Upper lobe of right lung (tissue), 1 donor: ENCODE results near the gene SLC17A7. TPM values are rescaled to one million over a fixed set of nuclear protein-coding genes. Genes with fewer than 3 reads are reported as not detected.
A peak's percentile ranks its signal among the peaks of the same experiment; 100 is the strongest.

Source experiments
- ATAC-seq: fragments of 200-7000 bp; cut with Tn5 transposase; one replicate; pipeline ENCODE4 v1.9.1; 2020; ENCODE audit warnings: mild to moderate bottlenecking, moderate library complexity
- DNase-seq: peaks from one replicate; pipeline ENCODE4 v3.0.0-alpha.2; 2020
- H3K27ac ChIP-seq: fragments of 200-600 bp; one replicate; pipeline ENCODE4 v1.8.0; 2022
- H3K27me3 ChIP-seq: fragments of 200-600 bp; one replicate; pipeline ENCODE4 v1.8.0; 2022; ENCODE audit warnings: mild to moderate bottlenecking
- H3K36me3 ChIP-seq: fragments of 200-600 bp; one replicate; pipeline ENCODE4 v1.8.0; 2022
- H3K4me1 ChIP-seq: fragments of 200-600 bp; one replicate; pipeline ENCODE4 v1.8.0; 2022
- H3K4me3 ChIP-seq: fragments of 200-600 bp; one replicate; pipeline ENCODE4 v1.8.0; 2022; ENCODE audit warnings: mild to moderate bottlenecking
- H3K9me3 ChIP-seq: fragments of 200-600 bp; one replicate; pipeline ENCODE4 v1.8.0; 2022
- intact Hi-C: fragments of 100-400 bp; cut with DNase I; formaldehyde crosslinking; loops from one replicate; pipeline ENCODE4 v1.11.0; 2022
- total RNA-seq: library from RNA; stranded (reverse); fragmentation: NEBNext Ultra II Directional; extraction: Animal tissue kit (Norgen Biotek cat#: 25700); gene quantifications from one replicate; pipeline ENCODE4 v1.2.1, GENCODE V29; 2021
- TF ChIP-seq, protein P1 (sequence below): fragments of 200-600 bp; IDR thresholded peaks from one replicate; pipeline ENCODE4 v1.8.0; 2022; ENCODE audit warnings: antibody characterized with exemption
- donor health status: DM: no; HTN: yes; CAD: no; lungs with severe emphysema.

SLC17A7 gene
- total RNA-seq, 1 donor from 2014 or later: 0.69 TPM

DNA sequence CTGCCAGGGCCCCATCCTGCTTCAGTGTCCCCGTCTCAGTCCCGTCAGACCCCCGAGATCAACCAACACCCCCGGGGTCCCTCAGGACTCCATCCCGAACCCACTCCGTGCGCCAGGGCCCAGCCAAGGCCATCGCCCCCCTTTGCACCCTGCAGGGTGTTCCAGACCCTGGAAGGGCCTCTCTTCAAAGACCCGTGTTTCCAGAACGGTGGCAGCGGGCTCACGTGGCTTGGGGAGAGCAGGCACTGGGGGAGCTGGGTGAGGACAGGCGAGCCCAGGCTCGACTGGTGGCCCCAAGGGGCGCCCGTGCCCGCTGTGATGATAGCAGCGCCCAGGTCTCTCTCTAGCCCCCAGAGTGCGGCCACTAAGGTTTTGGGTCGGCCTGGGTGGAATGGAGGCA, 51.9 kb downstream of the SLC17A7 start:
- intact Hi-C loops: no loop called here
- Histone ChIP-seq H3K27ac (no peak overlapping the region), H3K4me3 (no peak overlapping the region), H3K9me3 (no peaks in the 10 kb centered on the region), H3K36me3 (no peaks in the 10 kb centered on the region), H3K4me1 (no peaks in the 10 kb centered on the region), H3K27me3 (peaks cover 9% of the 10 kb centered on the region)
- TF ChIP-seq, protein P1, sequence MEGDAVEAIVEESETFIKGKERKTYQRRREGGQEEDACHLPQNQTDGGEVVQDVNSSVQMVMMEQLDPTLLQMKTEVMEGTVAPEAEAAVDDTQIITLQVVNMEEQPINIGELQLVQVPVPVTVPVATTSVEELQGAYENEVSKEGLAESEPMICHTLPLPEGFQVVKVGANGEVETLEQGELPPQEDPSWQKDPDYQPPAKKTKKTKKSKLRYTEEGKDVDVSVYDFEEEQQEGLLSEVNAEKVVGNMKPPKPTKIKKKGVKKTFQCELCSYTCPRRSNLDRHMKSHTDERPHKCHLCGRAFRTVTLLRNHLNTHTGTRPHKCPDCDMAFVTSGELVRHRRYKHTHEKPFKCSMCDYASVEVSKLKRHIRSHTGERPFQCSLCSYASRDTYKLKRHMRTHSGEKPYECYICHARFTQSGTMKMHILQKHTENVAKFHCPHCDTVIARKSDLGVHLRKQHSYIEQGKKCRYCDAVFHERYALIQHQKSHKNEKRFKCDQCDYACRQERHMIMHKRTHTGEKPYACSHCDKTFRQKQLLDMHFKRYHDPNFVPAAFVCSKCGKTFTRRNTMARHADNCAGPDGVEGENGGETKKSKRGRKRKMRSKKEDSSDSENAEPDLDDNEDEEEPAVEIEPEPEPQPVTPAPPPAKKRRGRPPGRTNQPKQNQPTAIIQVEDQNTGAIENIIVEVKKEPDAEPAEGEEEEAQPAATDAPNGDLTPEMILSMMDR: no peak
- DNase-seq: no peak
- no peak for ATAC-seq

DNA sequence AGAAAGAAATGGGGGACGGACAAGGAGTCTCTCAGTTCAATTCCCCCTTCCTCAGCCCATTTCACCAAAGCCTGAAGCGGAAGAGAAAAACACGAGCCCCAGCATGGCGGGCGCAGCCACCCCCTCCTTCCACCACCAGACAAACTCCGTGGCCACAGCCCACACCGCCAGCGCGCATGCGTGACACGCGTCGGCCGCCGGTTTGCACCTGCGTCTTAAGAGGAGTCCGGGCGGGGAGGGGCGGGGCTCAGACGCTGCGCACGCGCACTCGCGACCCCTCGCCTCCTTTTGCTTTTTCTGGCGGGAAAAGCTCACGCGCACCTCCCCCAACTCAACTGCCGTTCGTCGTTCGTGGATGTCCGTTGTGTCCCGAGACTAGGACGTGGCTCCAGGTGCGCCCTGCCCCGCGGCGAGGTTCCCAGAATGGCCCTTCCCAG, 53.4 kb downstream of the SLC17A7 start, which contains the start of gene KASH5:
TSS of gene KASH5 (plus strand) at position 314 of the 437 bp plus-strand sequence. CDS start 2,635 bp downstream, outside the sequence.
- Histone ChIP-seq H3K9me3 (no peaks in the 10 kb centered on the region), H3K4me1 (no peaks in the 10 kb centered on the region), H3K36me3 (no peaks in the 10 kb centered on the region), H3K27me3 (peaks cover 9% of the 10 kb centered on the region), H3K4me3 (peak within 1 kb of the TSS; percentile 31), H3K27ac (no peak within 1 kb of the TSS)
- intact Hi-C loops: no loop called here
- peak; percentile 84 for ATAC-seq
- peak; percentile 92 for DNase-seq
- TF ChIP-seq, protein P1: no peak

DNA sequence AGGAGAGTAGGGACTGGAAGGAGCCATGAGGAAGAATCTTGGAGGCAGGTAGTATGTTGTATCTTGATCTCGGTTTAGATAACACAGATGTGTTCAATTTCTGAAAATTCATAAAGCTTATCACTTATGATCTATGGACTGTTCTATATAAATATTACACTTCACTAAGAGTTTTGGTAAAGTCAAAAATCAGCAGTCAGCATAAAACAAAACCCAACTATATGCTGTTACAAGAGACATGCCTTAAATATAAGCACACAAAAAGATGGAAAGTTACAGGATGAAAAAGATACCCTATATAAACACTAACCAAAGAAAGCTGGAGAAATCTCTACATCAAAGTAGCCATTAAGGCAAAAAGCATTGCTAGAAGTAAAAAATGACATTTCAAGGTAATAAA, 57.7 kb downstream of the SLC17A7 start:
- DNase-seq: no peak
- no peaks in the 10 kb centered on the region for H3K4me1 ChIP-seq
- no peaks in the 10 kb centered on the region for H3K36me3 ChIP-seq
- intact Hi-C loops: no loop called here
- peaks cover 9% of the 10 kb centered on the region for H3K27me3 ChIP-seq
- no peak overlapping the region for H3K4me3 ChIP-seq
- peaks cover 7% of the 10 kb centered on the region for H3K9me3 ChIP-seq
- no peak for ATAC-seq
- no peak overlapping the region for H3K27ac ChIP-seq
- TF ChIP-seq, protein P1: no peak

DNA sequence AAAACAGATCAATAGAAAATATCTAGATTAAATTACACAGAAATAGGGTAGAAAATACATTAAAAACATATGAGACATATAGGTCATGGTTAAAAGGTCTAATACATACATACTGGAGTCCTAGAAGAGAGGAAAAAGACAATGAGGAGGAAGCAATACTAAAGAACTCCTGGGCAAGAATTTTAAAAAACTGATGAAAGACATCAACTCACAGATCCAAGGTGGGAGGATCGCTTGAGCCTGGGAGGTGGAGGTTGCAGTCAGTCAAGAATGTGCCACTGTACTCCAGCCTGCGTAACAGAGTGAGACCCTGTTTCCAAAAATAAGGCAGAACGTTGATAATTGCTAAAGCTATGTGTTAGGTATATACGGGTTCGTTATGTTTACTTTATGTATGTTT, 58.7 kb downstream of the SLC17A7 start:
- Histone ChIP-seq H3K36me3 (no peaks in the 10 kb centered on the region), H3K9me3 (peaks cover 7% of the 10 kb centered on the region), H3K27me3 (peaks cover 9% of the 10 kb centered on the region), H3K4me3 (no peak overlapping the region), H3K4me1 (no peaks in the 10 kb centered on the region), H3K27ac (no peak overlapping the region)
- ATAC-seq (no peak), DNase-seq (no peak)
- intact Hi-C loops: no loop called here
- TF ChIP-seq, protein P1: no peak

DNA sequence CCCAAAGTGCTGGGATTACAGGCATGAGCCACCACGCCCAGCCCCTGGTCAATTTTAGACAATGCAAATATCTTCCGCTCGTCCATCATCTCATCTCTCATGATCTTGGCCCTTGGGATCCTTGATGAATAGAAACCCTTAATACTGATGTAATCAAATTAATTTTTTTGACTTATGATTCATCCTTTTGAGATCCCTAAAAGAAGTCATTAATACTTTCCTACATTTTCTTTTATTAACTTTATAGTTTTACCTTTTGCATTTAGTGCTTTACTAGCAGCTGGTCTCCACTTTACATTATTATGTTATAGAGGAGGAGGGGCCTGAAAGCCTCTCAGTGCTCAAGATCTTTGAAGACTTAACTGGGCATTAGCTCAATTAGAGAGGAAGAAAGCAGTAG, 60.9 kb downstream of the SLC17A7 start:
- peaks cover 7% of the 10 kb centered on the region for H3K9me3 ChIP-seq
- intact Hi-C loops: no loop called here
- TF ChIP-seq, protein P1: no peak
- no peaks in the 10 kb centered on the region for H3K36me3 ChIP-seq
- no peak overlapping the region for H3K27ac ChIP-seq
- H3K27me3 ChIP-seq: peaks cover 8% of the 10 kb centered on the region
- H3K4me1 ChIP-seq: no peaks in the 10 kb centered on the region
- DNase-seq (no peak), ATAC-seq (no peak)
- no peak overlapping the region for H3K4me3 ChIP-seq

Other genes starting within 250 kb of the SLC17A7 start
- 4.5 TPM for gene SLC6A16, start 116.3 kb downstream of the SLC17A7 start, total RNA-seq
- 101 TPM for gene CD37, start 106.1 kb downstream of the SLC17A7 start, total RNA-seq
- 36.4 TPM for gene TEAD2, start 79.1 kb downstream of the SLC17A7 start, total RNA-seq
- not detected for gene DKKL1, start 77.7 kb downstream of the SLC17A7 start, total RNA-seq
- gene KASH5, start 53.3 kb downstream of the SLC17A7 start, total RNA-seq: 2.2 TPM
- not detected for gene PTH2, start 18.1 kb downstream of the SLC17A7 start, total RNA-seq
- gene GFY, start 16.1 kb downstream of the SLC17A7 start, total RNA-seq: not detected
- 64.2 TPM for gene PIH1D1, start 10.3 kb upstream of the SLC17A7 start, total RNA-seq
- 32.3 TPM for gene ALDH16A1, start 11.7 kb upstream of the SLC17A7 start, total RNA-seq
- 12.1 TPM for gene FLT3LG, start 32.7 kb upstream of the SLC17A7 start, total RNA-seq
- gene RPL13A, start 46.1 kb upstream of the SLC17A7 start, total RNA-seq: 1,829 TPM
- gene RPS11, start 54.9 kb upstream of the SLC17A7 start, total RNA-seq: 1,616 TPM
- 320 TPM for gene FCGRT, start 71.1 kb upstream of the SLC17A7 start, total RNA-seq
- 22.1 TPM for gene RCN3, start 86.5 kb upstream of the SLC17A7 start, total RNA-seq
- gene NOSIP, start 139.0 kb upstream of the SLC17A7 start, total RNA-seq: 48.7 TPM
- 10.1 TPM for gene PRRG2, start 139.8 kb upstream of the SLC17A7 start, total RNA-seq
- gene PRR12, start 149.7 kb upstream of the SLC17A7 start, total RNA-seq: 30.9 TPM
- gene RRAS, start 198.6 kb upstream of the SLC17A7 start, total RNA-seq: 138 TPM
- 67.9 TPM for gene SCAF1, start 200.7 kb upstream of the SLC17A7 start, total RNA-seq
- gene IRF3, start 224.3 kb upstream of the SLC17A7 start, total RNA-seq: 86.4 TPM
- 15.8 TPM for gene BCL2L12, start 224.4 kb upstream of the SLC17A7 start, total RNA-seq
- 90.8 TPM for gene PRMT1, start 235.7 kb upstream of the SLC17A7 start, total RNA-seq
- gene ADM5, start 248.1 kb upstream of the SLC17A7 start, total RNA-seq: 1.9 TPM
- gene CPT1C, start 249.6 kb upstream of the SLC17A7 start, total RNA-seq: 6.1 TPM